ENCODE data around the gene SLC6A20.

SLC6A20 gene

DNA sequence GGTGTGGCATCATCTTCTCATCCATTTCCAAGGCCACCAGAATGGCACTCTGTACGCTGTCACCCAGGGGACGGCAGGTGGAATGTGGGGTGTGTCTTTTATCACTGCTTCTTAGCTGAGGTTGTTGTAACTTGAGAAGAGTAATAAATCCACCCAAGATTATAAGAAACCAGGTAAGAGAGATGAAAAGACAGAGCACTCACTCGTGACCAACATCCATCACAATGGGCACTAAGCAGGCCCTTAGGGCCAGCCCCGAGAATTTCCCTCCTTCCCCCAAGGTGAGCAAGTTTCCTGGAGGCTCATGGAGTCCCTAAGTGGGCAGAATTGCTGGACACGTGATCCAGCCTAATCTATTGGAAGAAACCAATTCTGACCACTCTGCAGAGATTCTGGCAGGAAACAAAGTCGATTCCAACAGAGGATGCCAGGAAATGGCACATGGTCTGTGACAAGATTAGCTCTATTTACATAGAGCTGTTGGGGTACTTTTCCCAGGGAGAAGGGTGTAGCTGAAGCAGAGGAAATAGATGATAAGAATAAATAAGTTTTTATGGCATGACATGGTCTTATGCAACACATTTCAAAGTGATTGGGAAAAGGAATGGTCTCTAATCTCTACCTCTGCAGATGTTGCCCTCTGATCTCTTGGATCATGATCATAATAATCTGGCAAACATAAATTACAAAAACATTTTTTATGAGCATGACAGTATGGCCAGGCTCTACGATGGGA lies 22.5 kb downstream of the SLC6A20 start:
- H4K8ac ChIP-seq (ENCODE audit: low read length): no peak overlapping the region
- no peaks in the 10 kb centered on the region for H3K79me1 ChIP-seq (replicated peaks; ENCODE audit: low read length, poor library complexity, severe bottlenecking)
- no peak overlapping the region for H3K27ac ChIP-seq (ENCODE audit: low read length, poor library complexity, severe bottlenecking)
- 67% methylated on average over 5 of the region's 7 CpGs for WGBS
- H3K27me3 ChIP-seq (ENCODE audit: control insufficient read depth in 1 of 2, insufficient read depth in 1 of 2, low read length in 2 of 2): peaks cover 74 to 89% of the 10 kb centered on the region in 2 experiments
- H3K4ac ChIP-seq (ENCODE audit: low read depth in 1 of 2, low read length in 2 of 2): no peak overlapping the region
- H3K9me3 ChIP-seq (ENCODE audit: control insufficient read depth, low read length): no peaks in the 10 kb centered on the region
- no peaks in the 10 kb centered on the region for H3K36me3 ChIP-seq (ENCODE audit: control insufficient read depth in 1 of 2, insufficient read depth in 2 of 2, low read depth in 1 of 2, low read length in 2 of 2)
- no peak overlapping the region for H2BK120ac ChIP-seq (ENCODE audit: low read depth, low read length)
- H3K9ac ChIP-seq (ENCODE audit: low read length): no peak overlapping the region
- no peak overlapping the region for H4K91ac ChIP-seq (ENCODE audit: low read length)
- no peak overlapping the region for H3K18ac ChIP-seq (ENCODE audit: low read depth in 1 of 2, low read length in 2 of 2)
- H3K4me3 ChIP-seq (ENCODE audit: insufficient read depth in 1 of 2, low read depth in 1 of 2, low read length in 2 of 2): no peak overlapping the region
- H2AFZ ChIP-seq (ENCODE audit: low read depth, low read length): no peak overlapping the region
- no peak overlapping the region for H2AK5ac ChIP-seq (ENCODE audit: low read length, severe bottlenecking)
- no peak overlapping the region for H2BK5ac ChIP-seq (ENCODE audit: low read depth, low read length, poor library complexity, severe bottlenecking)
- H2BK15ac ChIP-seq (ENCODE audit: low read depth, poor library complexity, severe bottlenecking): no peak overlapping the region
- no peaks in the 10 kb centered on the region for H3K4me1 ChIP-seq (ENCODE audit: control insufficient read depth, insufficient read depth, low read depth, low read length)
- H3K4me2 ChIP-seq (ENCODE audit: low read length, poor library complexity, severe bottlenecking): no peak overlapping the region
- no peak for DNase-seq
- H3K23ac ChIP-seq (ENCODE audit: low read length in 2 of 2): no peak overlapping the region
- no peak overlapping the region for H2BK12ac ChIP-seq (ENCODE audit: low read length in 2 of 2)
- no peak overlapping the region for H3K14ac ChIP-seq (ENCODE audit: low read length in 2 of 2)

DNA sequence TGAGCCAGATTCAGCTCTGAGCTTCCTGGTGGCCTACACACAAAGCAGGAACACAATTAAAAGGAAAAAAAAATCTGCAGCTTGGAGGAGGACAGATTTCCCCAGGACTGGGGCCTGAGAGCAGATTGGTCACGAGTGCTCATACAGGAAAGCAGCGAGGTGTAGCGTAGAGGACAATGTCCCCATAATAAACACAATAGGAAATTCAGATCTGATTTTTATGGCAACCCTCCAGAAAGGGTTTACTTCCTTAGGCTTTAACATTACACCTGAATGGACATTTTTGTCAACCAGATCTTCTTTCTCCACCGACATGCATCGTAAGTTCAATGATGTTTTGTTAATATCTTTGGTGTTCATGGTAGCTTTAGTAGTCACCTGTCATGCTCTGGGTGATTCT lies 23.3 kb downstream of the SLC6A20 start:
- Histone ChIP-seq H3K27ac (ENCODE audit: low read length, poor library complexity, severe bottlenecking) (no peak overlapping the region), H3K27me3 (ENCODE audit: control insufficient read depth in 1 of 2, insufficient read depth in 1 of 2, low read length in 2 of 2) (peaks cover 74 to 84% of the 10 kb centered on the region in 2 experiments), H3K4me1 (ENCODE audit: control insufficient read depth, insufficient read depth, low read depth, low read length) (no peaks in the 10 kb centered on the region), H4K8ac (ENCODE audit: low read length) (no peak overlapping the region), H2AK5ac (ENCODE audit: low read length, severe bottlenecking) (no peak overlapping the region), H3K4ac (ENCODE audit: low read depth in 1 of 2, low read length in 2 of 2) (no peak overlapping the region), H2BK12ac (ENCODE audit: low read length in 2 of 2) (no peak overlapping the region), H2BK5ac (ENCODE audit: low read depth, low read length, poor library complexity, severe bottlenecking) (no peak overlapping the region), H3K18ac (ENCODE audit: low read depth in 1 of 2, low read length in 2 of 2) (no peak overlapping the region), H3K79me1 (replicated peaks; ENCODE audit: low read length, poor library complexity, severe bottlenecking) (no peaks in the 10 kb centered on the region), H2AFZ (ENCODE audit: low read depth, low read length) (no peak overlapping the region), H3K9ac (ENCODE audit: low read length) (no peak overlapping the region), H4K91ac (ENCODE audit: low read length) (no peak overlapping the region), H3K36me3 (ENCODE audit: control insufficient read depth in 1 of 2, insufficient read depth in 2 of 2, low read depth in 1 of 2, low read length in 2 of 2) (no peaks in the 10 kb centered on the region), H2BK15ac (ENCODE audit: low read depth, poor library complexity, severe bottlenecking) (no peak overlapping the region), H2BK120ac (ENCODE audit: low read depth, low read length) (no peak overlapping the region), H3K9me3 (ENCODE audit: control insufficient read depth, low read length) (no peaks in the 10 kb centered on the region), H3K4me3 (ENCODE audit: insufficient read depth in 1 of 2, low read depth in 1 of 2, low read length in 2 of 2) (no peak overlapping the region), H3K23ac (ENCODE audit: low read length in 2 of 2) (no peak overlapping the region), H3K14ac (ENCODE audit: low read length in 2 of 2) (no peak overlapping the region), H3K4me2 (ENCODE audit: low read length, poor library complexity, severe bottlenecking) (no peak overlapping the region)
- WGBS: 93% methylated on average over 5 of the region's 5 CpGs
- no peak for DNase-seq

DNA sequence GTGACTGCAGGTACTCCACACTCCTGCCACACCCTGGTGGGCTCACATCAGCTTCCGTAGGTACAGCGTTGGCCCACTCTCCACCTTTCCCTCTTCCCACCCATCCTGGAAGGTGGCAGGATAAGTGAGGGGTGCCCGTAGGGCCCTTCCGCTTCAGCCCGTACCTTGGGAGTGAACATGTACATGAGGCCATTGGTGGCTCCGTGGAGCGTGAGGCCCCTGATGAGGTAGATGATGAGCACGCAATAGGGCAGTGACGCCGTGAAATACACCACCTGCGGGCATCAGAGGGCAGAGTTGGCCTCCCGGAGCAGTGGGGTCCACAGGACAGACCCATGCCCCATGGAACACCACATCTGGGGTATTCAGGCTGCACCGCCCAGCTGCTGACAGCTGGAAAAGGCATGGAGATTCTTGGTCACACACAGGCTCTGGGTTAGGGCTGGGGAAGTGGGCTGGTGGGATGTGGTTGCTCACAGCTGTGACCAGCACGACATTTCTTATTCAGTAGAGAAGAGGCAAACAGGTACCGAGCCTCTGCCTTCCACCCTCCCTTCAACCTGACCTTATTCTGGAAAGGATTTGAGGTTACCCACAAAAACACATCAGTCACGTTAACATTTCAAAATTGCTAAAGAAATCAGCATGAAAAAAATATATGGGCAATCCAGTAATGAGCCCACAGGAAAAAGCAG lies 23.8 kb downstream of the SLC6A20 start:
- no peak overlapping the region for H3K27ac ChIP-seq (ENCODE audit: low read length, poor library complexity, severe bottlenecking)
- H2AFZ ChIP-seq (ENCODE audit: low read depth, low read length): no peak overlapping the region
- H4K91ac ChIP-seq (ENCODE audit: low read length): peak overlapping the region; percentile 9
- H3K36me3 ChIP-seq (ENCODE audit: control insufficient read depth in 1 of 2, insufficient read depth in 2 of 2, low read depth in 1 of 2, low read length in 2 of 2): no peaks in the 10 kb centered on the region
- H3K9me3 ChIP-seq (ENCODE audit: control insufficient read depth, low read length): peaks cover under 1% of the 10 kb centered on the region
- 93% methylated on average over 16 of the region's 16 CpGs for WGBS
- H3K4me2 ChIP-seq (ENCODE audit: low read length, poor library complexity, severe bottlenecking): no peak overlapping the region
- H2BK15ac ChIP-seq (ENCODE audit: low read depth, poor library complexity, severe bottlenecking): no peak overlapping the region
- no peak overlapping the region for H3K18ac ChIP-seq (ENCODE audit: low read depth in 1 of 2, low read length in 2 of 2)
- H2BK5ac ChIP-seq (ENCODE audit: low read depth, low read length, poor library complexity, severe bottlenecking): no peak overlapping the region
- H3K4me3 ChIP-seq (ENCODE audit: insufficient read depth in 1 of 2, low read depth in 1 of 2, low read length in 2 of 2): no peak overlapping the region
- no peak overlapping the region for H4K8ac ChIP-seq (ENCODE audit: low read length)
- H3K27me3 ChIP-seq (ENCODE audit: control insufficient read depth in 1 of 2, insufficient read depth in 1 of 2, low read length in 2 of 2): peaks cover 74 to 80% of the 10 kb centered on the region in 2 experiments
- H3K9ac ChIP-seq (ENCODE audit: low read length): no peak overlapping the region
- no peak for DNase-seq
- no peak overlapping the region for H2BK120ac ChIP-seq (ENCODE audit: low read depth, low read length)
- H3K23ac ChIP-seq (ENCODE audit: low read length in 2 of 2): no peak overlapping the region
- no peaks in the 10 kb centered on the region for H3K79me1 ChIP-seq (replicated peaks; ENCODE audit: low read length, poor library complexity, severe bottlenecking)
- H3K14ac ChIP-seq (ENCODE audit: low read length in 2 of 2): no peak overlapping the region
- no peak overlapping the region for H3K4ac ChIP-seq (ENCODE audit: low read depth in 1 of 2, low read length in 2 of 2)
- H3K4me1 ChIP-seq (ENCODE audit: control insufficient read depth, insufficient read depth, low read depth, low read length): no peaks in the 10 kb centered on the region
- H2AK5ac ChIP-seq (ENCODE audit: low read length, severe bottlenecking): no peak overlapping the region
- no peak overlapping the region for H2BK12ac ChIP-seq (ENCODE audit: low read length in 2 of 2)

- no peak overlapping the region for H2BK5ac ChIP-seq (ENCODE audit: low read depth, low read length, poor library complexity, severe bottlenecking)
- no peak overlapping the region for H3K9ac ChIP-seq (ENCODE audit: low read length)
- no peaks in the 10 kb centered on the region for H3K79me1 ChIP-seq (replicated peaks; ENCODE audit: low read length, poor library complexity, severe bottlenecking)
- H3K4me2 ChIP-seq (ENCODE audit: low read length, poor library complexity, severe bottlenecking): no peak overlapping the region
- peak overlapping the region; percentile 9 for H4K91ac ChIP-seq (ENCODE audit: low read length)
- no peak overlapping the region for H3K4me3 ChIP-seq (ENCODE audit: insufficient read depth in 1 of 2, low read depth in 1 of 2, low read length in 2 of 2)
- H3K27me3 ChIP-seq (ENCODE audit: control insufficient read depth in 1 of 2, insufficient read depth in 1 of 2, low read length in 2 of 2): peaks cover 69 to 73% of the 10 kb centered on the region in 2 experiments
- no peak for DNase-seq
- no peak overlapping the region for H2BK120ac ChIP-seq (ENCODE audit: low read depth, low read length)
- WGBS: 97% methylated on average over 5 of the region's 5 CpGs
- no peak overlapping the region for H3K14ac ChIP-seq (ENCODE audit: low read length in 2 of 2)
- H2AK5ac ChIP-seq (ENCODE audit: low read length, severe bottlenecking): no peak overlapping the region
- no peak overlapping the region for H3K4ac ChIP-seq (ENCODE audit: low read depth in 1 of 2, low read length in 2 of 2)
- H2BK12ac ChIP-seq (ENCODE audit: low read length in 2 of 2): no peak overlapping the region
- no peak overlapping the region for H4K8ac ChIP-seq (ENCODE audit: low read length)
- no peak overlapping the region for H3K23ac ChIP-seq (ENCODE audit: low read length in 2 of 2)
- no peak overlapping the region for H3K18ac ChIP-seq (ENCODE audit: low read depth in 1 of 2, low read length in 2 of 2)
- peaks cover 7% of the 10 kb centered on the region for H3K9me3 ChIP-seq (ENCODE audit: control insufficient read depth, low read length)
- H3K4me1 ChIP-seq (ENCODE audit: control insufficient read depth, insufficient read depth, low read depth, low read length): no peaks in the 10 kb centered on the region
- H2BK15ac ChIP-seq (ENCODE audit: low read depth, poor library complexity, severe bottlenecking): no peak overlapping the region
- H3K36me3 ChIP-seq (ENCODE audit: control insufficient read depth in 1 of 2, insufficient read depth in 2 of 2, low read depth in 1 of 2, low read length in 2 of 2): no peaks in the 10 kb centered on the region
- H2AFZ ChIP-seq (ENCODE audit: low read depth, low read length): no peak overlapping the region
- H3K27ac ChIP-seq (ENCODE audit: low read length, poor library complexity, severe bottlenecking): no peak overlapping the region
Measured at GRCh38 chr3:45771831-45772230, 24.5 kb downstream of the SLC6A20 start.

Measured in mesenchymal stem cell (in vitro differentiated cells and primary cell).